Panc1 (cell line): ENCODE results near the gene LMO4. TPM values are rescaled to one million over a fixed set of nuclear protein-coding genes. Genes with fewer than 3 reads are reported as not detected.

Experiments used
- ATAC-seq: fragments of 200-7000 bp; cut with Tn5 transposase; 2 replicates; pipeline ENCODE4 v1.9.1; 2020; ENCODE audit warnings: mild to moderate bottlenecking, moderate library complexity
- BruUV-seq: library from RNA; stranded (reverse); fragments of 400-500 nt; replicated peaks from 2 replicates; lab custom pipeline; 2021; lab: Mats Ljungman, UMichigan
- CTCF ChIA-PET: fragments of 300-600 bp; sonication (Branson Sonifier 250); formaldehyde crosslinking; loops from one replicate; lab custom pipeline; 2022; ENCODE audit warnings: antibody characterized with exemption; lab: Charles Lee
- POLR2A ChIA-PET: fragments of 300-600 bp; sonication (Branson Sonifier 250); formaldehyde crosslinking; loops from one replicate; lab custom pipeline; 2022; ENCODE audit warnings: antibody characterized with exemption; lab: Charles Lee
- DNase-seq: peaks from one replicate; pipeline ENCODE4 v3.0.0-alpha.2; 2010; ENCODE audit warnings: low read depth, low spot score
- H3K27ac ChIP-seq: 2 replicates; pipeline ENCODE4 v1.5.1; 2011; ENCODE audit warnings: mild to moderate bottlenecking, low read length, inconsistent platforms
- H3K27me3 ChIP-seq: fragments of 200-500 bp; sonication (Bioruptor generic); 2 replicates; pipeline ENCODE4 v1.6.0; 2014; ENCODE audit warnings: low read length, inconsistent platforms; ENCODE audit not compliant: control insufficient read depth, insufficient read depth
- H3K36me3 ChIP-seq: fragments of 200-500 bp; sonication (Bioruptor generic); 2 replicates; pipeline ENCODE4 v1.5.1; 2014; ENCODE audit warnings: inconsistent platforms, mild to moderate bottlenecking, low read length, moderate library complexity; ENCODE audit not compliant: control insufficient read depth, insufficient read depth
- H3K4me1 ChIP-seq: 2 replicates; pipeline ENCODE4 v1.5.1; 2011; ENCODE audit warnings: inconsistent platforms, mild to moderate bottlenecking, low read length, moderate library complexity; ENCODE audit not compliant: control insufficient read depth, insufficient read depth
- H3K4me3 ChIP-seq, 2 experiments: 2 replicates each; pipeline ENCODE4 v1.5.1; 2011 to 2012; ENCODE audit warnings: low read depth in 2 of 2, low read length in 2 of 2, mild to moderate bottlenecking in 2 of 2, inconsistent platforms in 1 of 2, moderate library complexity in 1 of 2
- H3K9me3 ChIP-seq: fragments of 200-500 bp; sonication (Bioruptor generic); 2 replicates; pipeline ENCODE4 v1.5.1; 2014; ENCODE audit warnings: low read depth, mild to moderate bottlenecking, inconsistent platforms, low read length, moderate library complexity; ENCODE audit not compliant: control insufficient read depth, insufficient read depth
- CTCF ChIP-seq: fragments of 450-650 bp; IDR thresholded peaks from 2 replicates; pipeline ENCODE4 v1.5.1; 2017; ENCODE audit warnings: mild to moderate bottlenecking
- POLR2AphosphoS5 ChIP-seq: IDR thresholded peaks from 2 replicates; pipeline ENCODE4 v1.6.1; 2012; ENCODE audit warnings: mild to moderate bottlenecking, low read depth, low read length, moderate library complexity
- REST ChIP-seq, 2 experiments: IDR thresholded peaks; 2 replicates each; pipeline ENCODE4 v1.6.1; 2011 to 2012; ENCODE audit warnings: low read depth in 2 of 2, control low read depth in 1 of 2, low read length in 1 of 2, mild to moderate bottlenecking in 1 of 2, moderate library complexity in 1 of 2; ENCODE audit not compliant: insufficient read depth in 1 of 2
- SIN3A ChIP-seq: IDR thresholded peaks from 2 replicates; pipeline ENCODE4 v1.6.1; 2012; ENCODE audit warnings: low read depth, mild to moderate bottlenecking, low read length, moderate library complexity, borderline replicate concordance; ENCODE audit not compliant: insufficient read depth
- TCF7L2 ChIP-seq: IDR thresholded peaks from 2 replicates; pipeline ENCODE4 v1.6.1; 2011; ENCODE audit warnings: mild to moderate bottlenecking, low read depth, low read length, inconsistent platforms
- in situ Hi-C: cut with HindIII; loops from 2 replicates; pipeline ENCODE4 v1.10.0; 2016; ENCODE audit warnings: low sequenced_read_pairs, low pct_unique_long_range_greater_than_20kb
- intact Hi-C: fragments of 100-400 bp; cut with micrococcal nuclease; formaldehyde crosslinking; loops from one replicate; pipeline ENCODE4 v1.10.0; 2022; ENCODE audit not compliant: unreplicated experiment
- total RNA-seq: library from RNA; stranded (reverse); gene quantifications from one replicate; pipeline ENCODE4 v1.2.1, GENCODE V29; 2021; ENCODE audit not compliant: unreplicated experiment

The LMO4 gene
- total RNA-seq, 1 experiment from 2014 or later = 38.3 TPM

- Histone ChIP-seq H3K4me3 (no peak overlapping the region), H3K27ac (no peak overlapping the region), H3K4me1 (peaks cover 4% of the 10 kb centered on the region; the same call in 1 of the 2 replicates), H3K9me3 (peaks cover 5% of the 10 kb centered on the region; the same call in 1 of the 2 replicates), H3K27me3 (no peaks in the 10 kb centered on the region), H3K36me3 (no peaks in the 10 kb centered on the region)
- POLR2A ChIA-PET = no interaction called here
- no TSS peak for BruUV-seq
- DNase-seq (no peak), ATAC-seq (no peak)
- in situ Hi-C loops = no loop called here
- intact Hi-C loops = no loop called here
- no peak for TF ChIP-seq CTCF
- TF ChIP-seq REST (IDR thresholded peaks at IDR 0.05; ENCODE audit: insufficient read depth in 1 of 2, low read depth in 2 of 2, low read length in 1 of 2) = no peak
- TF ChIP-seq SIN3A = no peak
- TF ChIP-seq POLR2AphosphoS5 = no peak
- TF ChIP-seq TCF7L2 = no peak
- CTCF ChIA-PET = no interaction called here
Observed at GRCh38 chr1:87393445-87394085, 64.9 kb downstream of the LMO4 start.

GRCh38 chr1:87394513-87394912, 65.8 kb downstream of the LMO4 start:
- POLR2A ChIA-PET = interaction anchor here (0.6 kb wide), 1 partner anchor 51 kb away, joined by 4 read pairs; no protein-coding TSS in a partner anchor

More at GRCh38 chr1:87394513-87394912, 65.8 kb downstream of the LMO4 start:
- ATAC-seq = no peak
- no peak for DNase-seq
- Histone ChIP-seq H3K27ac (no peak overlapping the region), H3K9me3 (0 out of 2 replicates have a peak, but pooled peaks cover under 1% of the 10 kb centered on the region), H3K4me1 (peaks cover 4% of the 10 kb centered on the region; the same call in 1 of the 2 replicates), H3K27me3 (no peaks in the 10 kb centered on the region), H3K36me3 (no peaks in the 10 kb centered on the region), H3K4me3 (no peak overlapping the region)
- TF ChIP-seq SIN3A (no peak), TCF7L2 (no peak), REST (IDR thresholded peaks at IDR 0.05; ENCODE audit: insufficient read depth in 1 of 2, low read depth in 2 of 2, low read length in 1 of 2) (no peak), CTCF (no peak), POLR2AphosphoS5 (no peak)
- intact Hi-C loops = no loop called here
- no TSS peak for BruUV-seq
- CTCF ChIA-PET = interaction anchor here (0.7 kb wide), 1 partner anchor 1544 kb away, joined by 8 read pairs; no protein-coding TSS in a partner anchor
- in situ Hi-C loops = no loop called here
